GM23338 (cell line): ENCODE data around the gene VPS16. TPM values are rescaled to one million over a fixed set of nuclear protein-coding genes. Genes with fewer than 3 reads are reported as not detected.

ENCODE experiments used
- ATAC-seq: fragments of 200-7000 bp; cut with Tn5 transposase; 3 replicates; pipeline ENCODE4 v1.9.1; 2020
- DNase-seq: peaks from one replicate; pipeline ENCODE4 v3.0.0-alpha.2; 2015; ENCODE audit warnings: low spot score
- H2AFZ ChIP-seq: fragments of 200-600 bp; sonication (generic); 2 replicates; pipeline ENCODE4 v1.8.0; 2016; ENCODE audit warnings: antibody characterized with exemption, mild to moderate bottlenecking, moderate library complexity
- H3F3A ChIP-seq: fragments of 200-600 bp; sonication (generic); replicated peaks from 2 replicates; pipeline ENCODE4 v1.8.0; 2017; ENCODE audit warnings: antibody characterized with exemption, mixed run types, low read depth
- H3K27ac ChIP-seq: fragments of 200-600 bp; sonication (generic); 2 replicates; pipeline ENCODE4 v1.6.1; 2016; ENCODE audit warnings: low read depth
- H3K27me3 ChIP-seq: fragments of 200-600 bp; sonication (generic); 2 replicates; pipeline ENCODE4 v1.8.0; 2016; ENCODE audit warnings: mild to moderate bottlenecking, mixed run types, moderate library complexity; ENCODE audit not compliant: insufficient read depth
- H3K36me3 ChIP-seq: fragments of 200-600 bp; sonication (generic); 2 replicates; pipeline ENCODE4 v1.8.0; 2016; ENCODE audit warnings: mild to moderate bottlenecking; ENCODE audit not compliant: insufficient read depth
- H3K4me1 ChIP-seq: fragments of 200-600 bp; sonication (generic); 2 replicates; pipeline ENCODE4 v1.8.0; 2016; ENCODE audit warnings: mild to moderate bottlenecking, moderate library complexity; ENCODE audit not compliant: insufficient read depth
- H3K4me2 ChIP-seq: fragments of 200-600 bp; sonication (generic); 2 replicates; pipeline ENCODE4 v1.7.1; 2017; ENCODE audit warnings: mixed run types
- H3K4me3 ChIP-seq: fragments of 200-600 bp; sonication (generic); 2 replicates; pipeline ENCODE4 v1.6.1; 2016; ENCODE audit warnings: mixed run types
- H3K79me2 ChIP-seq: fragments of 200-600 bp; sonication (generic); replicated peaks from 2 replicates; pipeline ENCODE4 v1.8.0; 2017; ENCODE audit warnings: mild to moderate bottlenecking; ENCODE audit not compliant: insufficient read depth
- H3K9me2 ChIP-seq: fragments of 200-600 bp; sonication (generic); 2 replicates; pipeline ENCODE4 v1.8.0; 2017; ENCODE audit not compliant: insufficient read depth
- H4K20me1 ChIP-seq: fragments of 200-600 bp; sonication (generic); replicated peaks from 2 replicates; pipeline ENCODE4 v1.8.0; 2017; ENCODE audit warnings: mild to moderate bottlenecking; ENCODE audit not compliant: insufficient read depth
- H3K27ac Mint-ChIP-seq: 2 replicates; pipeline ENCODE4 v1.8.0; 2020; ENCODE audit warnings: inconsistent platforms, mild to moderate bottlenecking, moderate library complexity, mixed read lengths
- H3K27me3 Mint-ChIP-seq: 3 replicates; pipeline ENCODE4 v1.8.0; 2022; ENCODE audit warnings: low read depth, mild to moderate bottlenecking, moderate library complexity, mixed read lengths, inconsistent platforms; ENCODE audit not compliant: insufficient read depth, poor library complexity
- H3K36me3 Mint-ChIP-seq: 3 replicates; pipeline ENCODE4 v1.8.0; 2021; ENCODE audit warnings: low read depth, mild to moderate bottlenecking, inconsistent platforms, moderate library complexity, mixed read lengths
- H3K4me1 Mint-ChIP-seq: 3 replicates; pipeline ENCODE4 v1.8.0; 2020; ENCODE audit warnings: mild to moderate bottlenecking, inconsistent platforms, mixed read lengths
- H3K4me3 Mint-ChIP-seq: 3 replicates; pipeline ENCODE4 v1.8.0; 2021; ENCODE audit warnings: moderate library complexity, mild to moderate bottlenecking, inconsistent platforms, mixed read lengths
- H3K9me3 Mint-ChIP-seq: 3 replicates; pipeline ENCODE4 v1.8.0; 2020; ENCODE audit warnings: moderate library complexity, mild to moderate bottlenecking, inconsistent platforms, mixed read lengths
- EZH2 ChIP-seq: fragments of 200-600 bp; sonication (generic); IDR thresholded peaks from one replicate; pipeline ENCODE4 v1.8.0; 2017; ENCODE audit warnings: antibody characterized with exemption, mild to moderate bottlenecking, low read depth; ENCODE audit not compliant: unreplicated experiment
- EZH2phosphoT487 ChIP-seq: fragments of 200-600 bp; sonication (generic); IDR thresholded peaks from one replicate; pipeline ENCODE4 v1.8.1; 2018; ENCODE audit warnings: antibody characterized with exemption; ENCODE audit not compliant: unreplicated experiment
- POLR2AphosphoS5 ChIP-seq: IDR thresholded peaks from 2 replicates; pipeline ENCODE4 v1.6.1; 2016; ENCODE audit warnings: antibody characterized with exemption, low read depth
- STAT1 ChIP-seq: IDR thresholded peaks from one replicate; pipeline ENCODE4 v1.6.1; 2016; ENCODE audit warnings: antibody characterized with exemption; ENCODE audit not compliant: unreplicated experiment
- ZNF331 ChIP-seq: fragments of 250-450 bp; sonication (Bioruptor Pico); IDR thresholded peaks from 2 replicates; pipeline ENCODE4 v1.5.0; 2020; ENCODE audit warnings: low read depth, mild to moderate bottlenecking, moderate library complexity
- polyA plus RNA-seq: library from polyadenylated mRNA; unstranded; fragments of >200 nt; fragmentation: Nextera tagmentation; extraction: Ambion mirVana; gene quantifications from 2 replicates; pipeline ENCODE4 v1.2.1, GENCODE V29; 2016
- total RNA-seq: library from RNA; depleted of rRNA; stranded (reverse); fragments of >200 nt; shearing (Covaris generic); gene quantifications from 2 replicates; pipeline ENCODE4 v1.2.3, GENCODE V29; 2014
- TF ChIP-seq, protein P1 (sequence below): IDR thresholded peaks from one replicate; pipeline ENCODE4 v1.6.1; 2018; ENCODE audit warnings: antibody characterized with exemption; ENCODE audit not compliant: unreplicated experiment
- TF ChIP-seq, protein P2 (sequence below), 2 experiments: fragments of 200-600 bp in 1 of 2; sonication (generic) in 1 of 2; conservative IDR thresholded peaks; 2 replicates each; pipeline versions ENCODE4 v1.5.1 to v1.6.1; 2016 to 2017; ENCODE audit warnings: antibody characterized with exemption in 2 of 2, low read depth in 2 of 2, mild to moderate bottlenecking in 2 of 2, moderate library complexity in 1 of 2

Gene VPS16
- total and polyA plus RNA-seq, 2 experiments from 2014 or later, result 11.2 to 17.7 TPM

GRCh38 chr20:2865101-2865500, 24.6 kb downstream of the VPS16 start:
- H3K27me3 Mint-ChIP-seq, result peaks cover 6% of the 10 kb centered on the region
- ATAC-seq (no peak), DNase-seq (no peak)
- Histone ChIP-seq H3K4me2 (no peak overlapping the region), H3K27ac (no peak overlapping the region), H3K9me2 (no peaks in the 10 kb centered on the region), H3K79me2 (no peaks in the 10 kb centered on the region), H3K4me1 (no peaks in the 10 kb centered on the region), H3F3A (no peaks in the 10 kb centered on the region), H3K36me3 (no peaks in the 10 kb centered on the region), H3K4me3 (no peak overlapping the region), H3K27me3 (0 out of 2 replicates have a peak, but pooled peaks cover 3% of the 10 kb centered on the region), H2AFZ (no peak overlapping the region), H4K20me1 (no peaks in the 10 kb centered on the region)
- H3K36me3 Mint-ChIP-seq, result peaks cover 3% of the 10 kb centered on the region; the same call in 1 of the 3 replicates
- no peak overlapping the region for H3K27ac Mint-ChIP-seq
- TF ChIP-seq EZH2phosphoT487 (no peak), STAT1 (no peak), POLR2AphosphoS5 (no peak), ZNF331 (CRISPR knock-in tag) (no peak)
- TF ChIP-seq, protein P1, sequence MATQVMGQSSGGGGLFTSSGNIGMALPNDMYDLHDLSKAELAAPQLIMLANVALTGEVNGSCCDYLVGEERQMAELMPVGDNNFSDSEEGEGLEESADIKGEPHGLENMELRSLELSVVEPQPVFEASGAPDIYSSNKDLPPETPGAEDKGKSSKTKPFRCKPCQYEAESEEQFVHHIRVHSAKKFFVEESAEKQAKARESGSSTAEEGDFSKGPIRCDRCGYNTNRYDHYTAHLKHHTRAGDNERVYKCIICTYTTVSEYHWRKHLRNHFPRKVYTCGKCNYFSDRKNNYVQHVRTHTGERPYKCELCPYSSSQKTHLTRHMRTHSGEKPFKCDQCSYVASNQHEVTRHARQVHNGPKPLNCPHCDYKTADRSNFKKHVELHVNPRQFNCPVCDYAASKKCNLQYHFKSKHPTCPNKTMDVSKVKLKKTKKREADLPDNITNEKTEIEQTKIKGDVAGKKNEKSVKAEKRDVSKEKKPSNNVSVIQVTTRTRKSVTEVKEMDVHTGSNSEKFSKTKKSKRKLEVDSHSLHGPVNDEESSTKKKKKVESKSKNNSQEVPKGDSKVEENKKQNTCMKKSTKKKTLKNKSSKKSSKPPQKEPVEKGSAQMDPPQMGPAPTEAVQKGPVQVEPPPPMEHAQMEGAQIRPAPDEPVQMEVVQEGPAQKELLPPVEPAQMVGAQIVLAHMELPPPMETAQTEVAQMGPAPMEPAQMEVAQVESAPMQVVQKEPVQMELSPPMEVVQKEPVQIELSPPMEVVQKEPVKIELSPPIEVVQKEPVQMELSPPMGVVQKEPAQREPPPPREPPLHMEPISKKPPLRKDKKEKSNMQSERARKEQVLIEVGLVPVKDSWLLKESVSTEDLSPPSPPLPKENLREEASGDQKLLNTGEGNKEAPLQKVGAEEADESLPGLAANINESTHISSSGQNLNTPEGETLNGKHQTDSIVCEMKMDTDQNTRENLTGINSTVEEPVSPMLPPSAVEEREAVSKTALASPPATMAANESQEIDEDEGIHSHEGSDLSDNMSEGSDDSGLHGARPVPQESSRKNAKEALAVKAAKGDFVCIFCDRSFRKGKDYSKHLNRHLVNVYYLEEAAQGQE, result no peak
- H3K4me3 Mint-ChIP-seq, result no peak overlapping the region
- no peaks in the 10 kb centered on the region for H3K4me1 Mint-ChIP-seq
- H3K9me3 Mint-ChIP-seq, result no peaks in the 10 kb centered on the region

GRCh38 chr20:2865630-2866029, 25.1 kb downstream of the VPS16 start:
- peaks cover 3% of the 10 kb centered on the region; the same call in 1 of the 3 replicates for H3K36me3 Mint-ChIP-seq
- H3K4me3 Mint-ChIP-seq, result no peak overlapping the region
- H3K36me3 ChIP-seq, result no peaks in the 10 kb centered on the region
- peak; percentile 92 for ATAC-seq
- H3K27ac Mint-ChIP-seq, result no peak overlapping the region
- H3K9me3 Mint-ChIP-seq, result no peaks in the 10 kb centered on the region
- H2AFZ ChIP-seq, result no peak overlapping the region
- no peak for TF ChIP-seq EZH2
- TF ChIP-seq, protein P2, sequence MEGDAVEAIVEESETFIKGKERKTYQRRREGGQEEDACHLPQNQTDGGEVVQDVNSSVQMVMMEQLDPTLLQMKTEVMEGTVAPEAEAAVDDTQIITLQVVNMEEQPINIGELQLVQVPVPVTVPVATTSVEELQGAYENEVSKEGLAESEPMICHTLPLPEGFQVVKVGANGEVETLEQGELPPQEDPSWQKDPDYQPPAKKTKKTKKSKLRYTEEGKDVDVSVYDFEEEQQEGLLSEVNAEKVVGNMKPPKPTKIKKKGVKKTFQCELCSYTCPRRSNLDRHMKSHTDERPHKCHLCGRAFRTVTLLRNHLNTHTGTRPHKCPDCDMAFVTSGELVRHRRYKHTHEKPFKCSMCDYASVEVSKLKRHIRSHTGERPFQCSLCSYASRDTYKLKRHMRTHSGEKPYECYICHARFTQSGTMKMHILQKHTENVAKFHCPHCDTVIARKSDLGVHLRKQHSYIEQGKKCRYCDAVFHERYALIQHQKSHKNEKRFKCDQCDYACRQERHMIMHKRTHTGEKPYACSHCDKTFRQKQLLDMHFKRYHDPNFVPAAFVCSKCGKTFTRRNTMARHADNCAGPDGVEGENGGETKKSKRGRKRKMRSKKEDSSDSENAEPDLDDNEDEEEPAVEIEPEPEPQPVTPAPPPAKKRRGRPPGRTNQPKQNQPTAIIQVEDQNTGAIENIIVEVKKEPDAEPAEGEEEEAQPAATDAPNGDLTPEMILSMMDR (conservative IDR thresholded peaks at IDR 0.05; ENCODE audit: low read depth in 2 of 2), result peak; percentile 56 to 85
- no peaks in the 10 kb centered on the region for H3K9me2 ChIP-seq
- H3F3A ChIP-seq, result no peaks in the 10 kb centered on the region
- DNase-seq, result peak; percentile 68
- peaks cover 4% of the 10 kb centered on the region; the same call in 2 of the 3 replicates for H3K4me1 Mint-ChIP-seq
- H3K4me1 ChIP-seq, result no peaks in the 10 kb centered on the region
- H3K4me3 ChIP-seq, result no peak overlapping the region
- H3K27me3 Mint-ChIP-seq, result peaks cover 10% of the 10 kb centered on the region
- no peak overlapping the region for H3K27ac ChIP-seq
- no peaks in the 10 kb centered on the region for H4K20me1 ChIP-seq
- H3K79me2 ChIP-seq, result no peaks in the 10 kb centered on the region
- H3K27me3 ChIP-seq, result peaks cover 9% of the 10 kb centered on the region; the same call in 1 of the 2 replicates
- H3K4me2 ChIP-seq, result no peak overlapping the region
